ENCODE data around the gene JAK1.
A peak's percentile ranks its signal among the peaks of the same experiment; 100 is the strongest.

The JAK1 gene

DNA sequence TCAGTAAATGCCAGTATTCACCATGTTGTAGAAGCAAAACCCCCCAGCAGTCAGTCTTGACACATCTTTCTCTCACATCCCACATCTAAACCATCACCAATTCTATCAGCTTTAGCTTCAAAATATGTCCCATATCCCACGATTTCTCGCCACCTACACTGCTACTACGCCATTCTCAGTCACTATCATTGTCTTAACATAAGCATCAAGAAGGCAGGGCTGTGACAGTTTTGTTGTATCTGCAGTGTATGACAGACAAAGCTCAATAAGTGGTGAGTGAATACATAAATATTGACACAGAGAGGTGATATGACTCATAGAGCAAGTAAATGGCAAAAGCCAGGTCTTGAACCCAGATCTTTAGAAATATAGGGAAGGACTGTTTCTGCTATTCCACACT, 59.9 kb downstream of the JAK1 start:
- no peak for DNase-seq (ENCODE audit: low read depth, low spot score)

DNA sequence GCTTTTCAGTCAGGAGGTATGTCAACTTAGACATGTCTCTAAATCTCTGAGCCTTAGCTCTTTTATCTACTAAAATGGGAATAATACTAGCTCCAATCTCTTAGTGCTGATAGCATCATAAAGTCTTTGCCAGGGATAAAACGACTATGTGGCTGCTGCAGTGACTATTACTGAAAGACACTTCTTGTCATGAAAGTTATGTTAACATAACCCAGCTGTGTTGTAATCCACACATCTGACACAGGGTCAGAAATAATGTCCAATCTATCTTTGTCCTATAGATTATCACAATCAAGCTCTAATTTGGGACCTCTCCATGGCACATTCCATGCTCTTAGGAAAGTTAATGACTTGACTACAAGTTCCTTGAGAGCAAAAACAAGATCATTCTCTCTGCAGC, 62.8 kb downstream of the JAK1 start:
- DNase-seq (ENCODE audit: low read depth, low spot score): no peak
- H3K4me3 ChIP-seq (ENCODE audit: low read length): no peak overlapping the region

More for the DNA sequence above, 59.9 kb downstream of the JAK1 start:
- H3K4me3 ChIP-seq (ENCODE audit: low read length): no peak overlapping the region

DNA sequence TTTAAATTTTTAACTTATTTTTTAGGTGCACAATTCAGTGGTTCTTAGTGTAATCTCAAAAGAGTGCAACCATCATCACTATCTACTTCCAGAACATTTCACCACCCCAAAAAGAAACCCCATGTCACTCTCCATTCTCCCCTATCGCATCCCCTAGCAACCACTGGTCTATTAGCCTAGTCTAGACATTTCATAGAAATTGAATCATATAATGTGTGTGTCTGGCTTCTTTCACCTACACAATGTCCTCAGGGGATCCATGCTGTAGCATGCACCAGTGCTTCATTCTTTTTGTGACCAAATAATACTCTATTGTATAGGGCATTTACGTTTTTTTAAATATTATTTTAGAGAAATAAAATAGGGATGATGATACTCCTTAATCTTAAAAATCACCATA, 64.7 kb downstream of the JAK1 start:
- DNase-seq (ENCODE audit: low read depth, low spot score): no peak
- no peak overlapping the region for H3K4me3 ChIP-seq (ENCODE audit: low read length)

DNA sequence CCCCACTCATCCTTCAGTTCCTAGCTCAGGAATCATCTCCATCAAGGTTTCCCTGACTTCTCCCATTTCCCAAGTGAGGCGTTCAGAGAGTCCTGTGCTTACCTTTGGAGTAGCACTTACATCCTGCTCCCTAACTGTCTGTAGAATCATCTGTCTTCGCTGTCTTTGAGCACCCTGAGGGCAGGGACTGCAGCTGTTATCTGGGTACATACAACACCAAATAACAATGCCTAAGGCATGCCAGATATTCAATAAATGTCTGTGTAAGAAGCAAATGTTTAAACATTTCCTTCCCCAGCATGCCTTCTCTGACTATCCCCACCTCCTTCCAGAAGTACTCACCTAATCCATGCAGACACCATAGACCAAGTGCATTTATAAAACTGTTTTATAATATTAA, 65.4 kb downstream of the JAK1 start:
- DNase-seq (ENCODE audit: low read depth, low spot score): no peak
- H3K4me3 ChIP-seq (ENCODE audit: low read length): no peak overlapping the region

GRCh38 chr1:64898107-64898861, 68.1 kb downstream of the JAK1 start:
- DNase-seq (ENCODE audit: low read depth, low spot score): no peak
- H3K4me3 ChIP-seq (ENCODE audit: low read length): no peak overlapping the region

GRCh38 chr1:64896551-64896950, 69.8 kb downstream of the JAK1 start:
- DNase-seq (ENCODE audit: low read depth, low spot score): no peak
- H3K4me3 ChIP-seq (ENCODE audit: low read length): no peak overlapping the region

DNA sequence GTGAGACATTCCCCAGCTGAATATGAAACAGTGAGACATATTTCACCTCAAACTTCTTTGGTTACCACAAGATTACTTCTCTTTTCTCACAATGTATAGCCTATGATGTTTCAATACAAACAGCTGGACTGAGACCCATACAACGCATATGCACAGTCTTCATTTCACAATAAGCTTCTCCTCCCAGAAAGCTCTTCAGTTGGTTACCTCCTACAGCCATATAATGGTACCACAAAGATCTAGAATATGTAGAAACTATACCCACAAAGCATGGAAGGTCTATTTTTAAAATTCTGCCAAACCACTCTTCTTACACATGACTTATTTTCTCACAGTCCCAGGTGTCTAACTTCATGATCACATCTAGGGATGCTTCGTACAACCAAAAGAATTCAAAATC, 70.8 kb downstream of the JAK1 start:
- H3K4me3 ChIP-seq (ENCODE audit: low read length): no peak overlapping the region
- DNase-seq (ENCODE audit: low read depth, low spot score): peak; percentile 26

- DNase-seq (ENCODE audit: low read depth, low spot score): no peak
- H3K4me3 ChIP-seq (ENCODE audit: low read length): no peak overlapping the region
These were observed 71.7 kb downstream of the JAK1 start for GRCh38 chr1:64894438-64895196.

- H3K4me3 ChIP-seq (ENCODE audit: low read length): no peak overlapping the region
- no peak for DNase-seq (ENCODE audit: low read depth, low spot score)
These were observed 72.4 kb downstream of the JAK1 start for GRCh38 chr1:64893921-64894320.

DNA sequence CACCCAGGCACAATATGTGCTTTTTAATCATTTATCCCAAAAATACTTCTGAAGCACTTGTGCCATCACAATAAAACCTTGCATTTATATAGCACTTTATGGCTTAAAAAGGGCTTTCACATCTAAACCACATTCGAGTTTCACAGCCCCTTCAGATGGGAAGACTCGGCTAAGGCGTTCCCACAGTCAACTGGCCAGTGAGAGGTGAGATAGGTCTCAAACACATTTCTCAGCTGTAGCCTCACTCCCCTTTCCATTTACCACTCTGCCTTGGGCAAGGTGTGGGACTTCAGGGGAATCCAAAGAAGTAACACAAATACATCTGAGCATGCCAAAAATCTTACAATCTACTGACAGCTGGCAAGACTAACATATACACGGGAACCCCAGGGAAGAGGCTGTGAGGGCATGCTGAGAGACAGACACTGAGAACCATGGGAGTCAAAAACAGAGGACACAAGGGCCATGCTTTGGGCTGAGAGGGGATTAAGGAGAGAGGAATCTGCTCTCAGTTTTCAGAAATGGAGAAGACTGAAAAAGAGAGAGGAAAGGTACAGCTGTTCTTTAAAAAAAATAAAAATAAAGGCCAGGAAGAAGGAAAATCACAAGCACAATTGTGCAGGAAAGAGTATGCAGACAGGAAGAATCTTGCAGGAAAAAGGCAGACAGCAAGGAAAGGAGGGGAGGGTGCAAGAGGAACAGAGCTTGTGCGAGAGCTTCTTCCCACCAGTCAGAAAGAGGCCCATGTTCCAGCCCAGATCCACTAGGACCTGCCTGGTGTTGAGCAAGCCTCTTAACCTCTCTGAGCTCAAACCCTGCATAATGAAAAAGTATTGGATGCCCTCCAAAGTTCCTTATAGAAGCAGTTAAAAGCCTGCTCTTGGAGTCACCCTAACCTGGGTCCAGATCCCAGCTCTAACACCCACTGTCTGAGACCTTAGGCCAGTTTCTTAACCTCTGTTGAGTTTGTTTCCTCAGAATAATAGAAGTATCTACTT, 73.5 kb downstream of the JAK1 start:
- H3K4me3 ChIP-seq (ENCODE audit: low read length): no peak overlapping the region
- no peak for DNase-seq (ENCODE audit: low read depth, low spot score)

GRCh38 chr1:64891448-64891825, 74.9 kb downstream of the JAK1 start:
- DNase-seq (ENCODE audit: low read depth, low spot score): no peak
- no peak overlapping the region for H3K4me3 ChIP-seq (ENCODE audit: low read length)

- no peak overlapping the region for H3K4me3 ChIP-seq (ENCODE audit: low read length)
These were observed 75.5 kb downstream of the JAK1 start for GRCh38 chr1:64890699-64891447.

GRCh38 chr1:64887689-64888217, 78.6 kb downstream of the JAK1 start:
- no peak for DNase-seq (ENCODE audit: low read depth, low spot score)
- no peak overlapping the region for H3K4me3 ChIP-seq (ENCODE audit: low read length)

More at GRCh38 chr1:64890699-64891447, 75.5 kb downstream of the JAK1 start:
- no peak for DNase-seq (ENCODE audit: low read depth, low spot score)

DNA sequence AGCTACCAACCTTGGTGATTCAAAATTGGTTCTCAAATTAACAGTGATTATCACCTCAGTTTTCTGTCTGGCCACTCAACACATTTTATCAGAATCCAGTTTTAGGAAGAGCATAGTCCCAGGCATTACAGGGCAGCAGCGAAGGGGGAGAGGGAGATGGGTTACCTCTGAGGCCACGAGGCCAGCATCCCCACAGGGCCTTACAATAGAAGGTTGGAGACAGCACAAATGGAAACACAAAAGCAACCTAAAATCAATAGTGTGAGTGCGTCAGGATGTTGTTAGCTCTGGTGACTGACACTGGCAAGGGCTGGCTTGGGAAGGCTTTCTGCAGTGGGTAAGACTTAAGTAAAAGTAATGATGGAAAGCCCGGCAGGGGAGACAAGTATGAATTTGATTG, 79.5 kb downstream of the JAK1 start:
- no peak for DNase-seq (ENCODE audit: low read depth, low spot score)
- no peak overlapping the region for H3K4me3 ChIP-seq (ENCODE audit: low read length)

- H3K4me3 ChIP-seq (ENCODE audit: low read length): no peak overlapping the region
- DNase-seq (ENCODE audit: low read depth, low spot score): no peak
These were observed 80.7 kb downstream of the JAK1 start for GRCh38 chr1:64885648-64886047.

GRCh38 chr1:64884261-64885040, 81.9 kb downstream of the JAK1 start:
- DNase-seq (ENCODE audit: low read depth, low spot score): no peak
- no peak overlapping the region for H3K4me3 ChIP-seq (ENCODE audit: low read length)

DNA sequence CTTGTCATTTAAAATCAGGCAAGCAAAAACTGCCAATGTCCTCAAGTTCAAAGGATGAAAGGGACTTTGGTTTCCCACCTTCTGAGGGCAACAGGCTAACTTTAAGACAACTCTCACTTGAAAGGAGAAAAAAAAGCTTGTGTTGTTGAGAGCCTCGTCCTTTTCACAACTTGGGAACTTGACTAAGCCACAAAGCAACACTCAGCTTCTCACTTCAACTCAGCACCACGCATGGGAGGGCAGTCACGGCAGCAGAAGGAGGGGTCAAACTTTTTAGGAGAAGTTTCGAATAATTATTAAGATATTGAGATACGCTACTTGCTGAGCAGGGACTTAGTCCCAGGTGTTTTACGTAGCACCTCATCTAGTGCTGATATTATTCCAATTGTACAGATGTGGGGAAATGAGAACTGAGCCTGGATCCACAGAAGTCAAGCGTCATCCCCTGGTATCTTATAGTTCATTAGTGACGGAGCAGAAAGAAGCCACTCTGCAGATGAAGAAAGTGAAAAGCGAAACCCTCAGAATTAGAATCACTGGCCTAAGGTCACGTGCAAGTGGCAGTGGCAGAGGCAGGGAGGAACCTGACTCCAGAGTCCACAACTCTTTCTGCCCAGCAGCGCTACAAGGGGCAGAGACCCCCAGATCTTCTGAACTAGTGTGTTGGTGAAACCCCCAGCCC, 83.6 kb downstream of the JAK1 start:
- H3K4me3 ChIP-seq (ENCODE audit: low read length): no peak overlapping the region
- DNase-seq (ENCODE audit: low read depth, low spot score): no peak

Measured in Jurkat, Clone E6-1 (cell line).